ENCODE measurements around the gene OLR1.

- TF ChIP-seq CTCF (IDR thresholded peaks at IDR 0.05; ENCODE audit: low read depth, low read length) (no peak), EZH2phosphoT487 (IDR thresholded peaks at IDR 0.05; ENCODE audit: low read depth) (no peak)
Observed at GRCh38 chr12:10197879-10198278, 25.9 kb upstream of the OLR1 start.
